GM03348 (cell line): Measurements from ENCODE around the gene ALDH7A1.
A peak's percentile ranks its signal among the peaks of the same experiment; 100 is the strongest.

Experiments used
- DNase-seq: peaks from one replicate; pipeline ENCODE4 v3.0.0; 2012; ENCODE audit warnings: low spot score

Gene ALDH7A1

DNA sequence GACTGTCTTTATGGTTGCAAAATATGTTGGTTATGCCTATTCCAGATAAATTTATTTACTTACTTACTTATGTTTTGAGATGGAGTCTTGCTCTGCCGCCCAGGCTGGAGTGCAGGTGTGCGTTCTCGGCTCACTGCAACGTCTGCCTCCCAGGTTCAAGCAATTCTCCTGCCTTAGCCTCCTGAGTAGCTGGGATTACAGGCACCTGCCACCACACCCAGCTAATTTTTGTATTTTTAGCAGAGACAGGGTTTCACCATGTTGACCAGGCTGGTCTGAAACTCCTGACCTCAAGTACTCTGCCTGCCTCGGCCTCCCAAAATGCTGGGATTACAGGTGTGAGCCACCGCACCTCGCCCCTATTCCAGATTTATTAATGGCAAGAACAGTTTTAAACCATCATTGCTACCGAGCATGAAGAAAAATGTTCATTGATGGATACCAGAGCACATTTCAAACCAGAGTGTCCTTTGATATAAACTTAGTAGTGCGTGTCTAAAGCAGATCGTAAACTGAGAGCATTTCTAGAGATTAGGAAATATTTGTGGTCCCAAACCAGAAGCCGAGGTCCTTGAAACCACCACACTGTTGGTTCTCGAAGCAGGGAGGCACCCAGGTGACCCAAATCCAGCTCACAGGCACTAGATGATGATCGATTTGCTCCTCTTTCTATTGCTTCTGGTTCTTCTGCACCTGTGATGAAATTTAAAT, 86.6 kb downstream of the ALDH7A1 start:
- no peak for DNase-seq

DNA sequence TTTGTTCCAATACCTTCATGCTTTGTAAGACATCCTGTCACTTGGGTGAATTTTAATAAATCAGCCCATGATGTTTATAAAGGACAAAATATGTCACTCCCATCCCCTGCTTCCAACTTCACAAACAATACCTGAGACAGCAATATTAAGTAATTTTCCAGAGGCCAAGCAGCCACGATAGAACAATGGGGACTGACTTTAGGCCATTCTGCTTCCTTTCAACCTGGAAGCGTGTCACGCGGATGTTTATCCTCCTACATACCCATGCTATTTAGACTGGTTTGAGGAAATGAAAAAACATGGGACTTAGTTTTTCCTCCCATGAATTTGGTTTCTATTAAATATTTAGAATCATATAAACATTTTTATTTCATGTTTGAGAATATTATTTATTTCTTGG, 88.9 kb downstream of the ALDH7A1 start:
- no peak for DNase-seq

DNA sequence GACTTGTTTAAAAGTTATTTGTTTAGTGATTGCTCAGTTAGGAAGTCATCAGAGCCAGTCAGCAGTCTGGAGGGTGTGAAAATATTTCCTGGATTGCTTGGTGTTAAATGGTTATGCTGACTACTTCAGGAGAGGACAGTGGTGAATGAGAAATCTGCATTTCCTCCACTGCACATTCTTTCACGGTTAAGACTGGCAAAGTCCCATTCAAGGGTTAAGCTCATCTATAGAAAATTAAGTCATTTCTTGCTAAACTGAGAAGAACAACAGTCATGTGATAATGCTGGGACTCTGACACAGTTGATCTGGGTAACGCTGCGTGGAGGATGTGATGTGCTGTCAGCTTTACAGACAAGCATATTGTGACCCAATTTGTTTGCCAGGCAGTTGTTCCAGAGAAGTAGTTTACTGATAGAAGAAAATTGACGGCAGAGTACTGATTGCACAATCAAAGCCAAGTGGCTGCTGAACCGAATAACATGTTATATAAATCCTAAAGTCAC, 91.4 kb downstream of the ALDH7A1 start:
- peak; percentile 43 for DNase-seq

DNA sequence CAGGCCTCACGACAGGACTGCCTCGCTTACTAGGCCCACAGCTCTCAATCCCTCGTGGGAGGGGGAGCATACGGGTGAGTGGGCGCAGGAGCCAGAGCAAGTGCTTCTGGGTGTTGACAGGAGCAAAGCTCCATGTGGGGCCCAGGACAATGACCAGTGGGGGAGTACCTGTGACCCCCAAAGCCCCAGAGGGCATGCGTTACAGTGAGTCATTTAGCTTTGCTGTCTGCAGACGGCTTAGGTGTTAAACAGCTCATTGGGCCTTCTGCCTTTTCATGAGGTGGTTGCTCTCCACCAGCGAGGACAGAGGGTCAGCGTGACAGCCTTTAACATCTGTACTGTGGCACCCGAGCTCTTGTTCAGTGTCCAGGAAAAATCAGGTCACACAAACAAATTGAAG, 93.6 kb downstream of the ALDH7A1 start:
- no peak for DNase-seq

DNA sequence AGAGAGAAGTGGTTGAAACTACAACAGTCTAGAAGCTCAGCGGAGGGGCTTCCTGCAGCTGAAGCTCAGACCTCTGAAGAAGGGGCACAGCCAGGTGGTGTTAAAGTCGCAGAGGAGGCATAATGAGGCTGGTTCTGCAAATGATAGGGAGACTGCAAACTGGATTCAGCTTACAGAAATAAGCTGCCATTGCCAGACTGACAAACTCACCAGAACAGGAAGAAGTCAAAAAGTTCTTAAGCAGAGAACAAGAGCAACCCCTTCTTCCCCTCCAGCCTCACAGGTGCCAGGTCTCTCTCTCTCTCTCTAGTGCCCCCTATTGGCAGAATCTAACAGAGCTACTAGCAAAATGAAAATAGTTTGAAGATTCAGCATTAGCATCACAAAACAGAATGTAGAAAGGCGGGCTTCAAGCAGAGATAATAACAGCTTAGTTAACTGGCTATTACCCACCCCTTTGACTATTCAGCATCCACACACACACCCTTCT, 95.1 kb downstream of the ALDH7A1 start:
- peak; percentile 27 for DNase-seq

DNA sequence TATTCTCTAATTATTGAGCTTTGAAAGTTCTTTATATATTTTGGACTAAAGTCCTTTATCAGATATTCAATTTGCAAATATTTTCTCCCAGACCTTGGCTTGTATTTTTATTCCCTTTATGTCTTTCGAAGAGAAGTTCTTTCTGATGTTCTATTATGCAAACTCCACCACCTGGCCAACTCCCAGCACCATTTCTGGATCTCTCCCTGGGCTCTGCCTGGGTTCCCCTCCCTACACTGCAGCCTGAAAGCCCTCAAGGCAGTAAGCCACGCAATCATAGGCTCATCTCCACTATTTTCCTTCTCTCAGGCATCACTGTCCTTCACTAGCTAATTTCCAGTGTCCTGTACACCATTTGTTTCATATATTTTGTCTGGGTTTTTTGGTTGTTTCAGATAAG, 95.7 kb downstream of the ALDH7A1 start:
- DNase-seq, result no peak

DNA sequence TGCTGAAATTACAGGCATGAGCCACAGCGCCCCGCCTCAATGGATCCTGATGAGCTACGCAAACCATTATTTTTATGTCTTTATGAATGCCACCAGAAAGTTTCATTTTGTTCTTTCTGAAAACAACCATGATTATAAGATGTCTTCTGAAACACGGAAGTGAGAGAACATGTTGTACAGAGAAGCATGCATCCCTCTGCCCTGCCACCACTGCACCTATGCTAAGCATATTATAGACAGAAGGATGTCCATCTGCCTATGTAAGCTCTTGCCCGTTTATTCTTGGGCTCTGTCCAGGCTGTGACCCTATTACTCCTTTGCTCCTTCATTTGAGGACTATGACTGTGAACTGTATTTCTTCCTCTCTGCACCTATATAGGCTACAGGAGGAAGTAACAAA, 97.5 kb downstream of the ALDH7A1 start:
- DNase-seq, result no peak

DNA sequence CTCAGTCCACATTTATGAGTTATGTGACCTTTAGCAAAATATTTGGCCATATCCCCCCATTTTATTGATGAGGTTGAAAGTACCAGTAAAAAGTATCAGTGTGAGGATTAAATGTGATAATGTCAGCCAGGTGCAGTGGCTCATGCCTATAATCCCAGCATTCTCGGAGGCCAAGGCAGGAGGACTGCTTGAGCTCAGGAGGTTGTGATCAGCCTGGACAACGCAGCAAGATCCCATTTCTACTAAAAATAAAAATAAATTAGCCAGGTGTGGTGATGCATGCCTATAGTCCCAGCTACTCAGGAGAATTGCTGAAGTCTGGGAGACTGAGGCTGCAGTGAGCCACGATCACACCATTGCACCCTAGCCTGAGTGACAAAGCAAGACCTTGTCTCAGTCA, 100.6 kb downstream of the ALDH7A1 start:
- DNase-seq, result no peak

DNA sequence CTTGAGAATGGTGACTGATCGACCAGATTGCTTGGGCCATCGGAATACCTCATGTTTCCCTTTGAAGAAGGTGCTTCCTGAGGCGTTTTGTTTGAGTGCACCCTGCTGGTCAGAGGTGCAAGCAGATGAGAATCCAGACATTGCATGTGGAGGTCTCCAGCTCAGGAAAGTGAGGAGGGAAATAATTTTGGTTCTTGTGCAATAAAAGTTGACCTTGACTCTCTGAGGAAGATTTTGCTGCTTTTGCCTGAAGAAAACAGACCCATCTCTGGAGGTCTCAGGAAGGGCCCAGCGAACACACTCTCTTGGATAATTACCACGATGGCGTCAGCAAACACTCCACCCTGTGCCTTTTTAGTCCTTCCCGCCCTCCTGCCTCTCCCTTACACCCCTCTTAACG, 102.1 kb downstream of the ALDH7A1 start:
- no peak for DNase-seq

DNA sequence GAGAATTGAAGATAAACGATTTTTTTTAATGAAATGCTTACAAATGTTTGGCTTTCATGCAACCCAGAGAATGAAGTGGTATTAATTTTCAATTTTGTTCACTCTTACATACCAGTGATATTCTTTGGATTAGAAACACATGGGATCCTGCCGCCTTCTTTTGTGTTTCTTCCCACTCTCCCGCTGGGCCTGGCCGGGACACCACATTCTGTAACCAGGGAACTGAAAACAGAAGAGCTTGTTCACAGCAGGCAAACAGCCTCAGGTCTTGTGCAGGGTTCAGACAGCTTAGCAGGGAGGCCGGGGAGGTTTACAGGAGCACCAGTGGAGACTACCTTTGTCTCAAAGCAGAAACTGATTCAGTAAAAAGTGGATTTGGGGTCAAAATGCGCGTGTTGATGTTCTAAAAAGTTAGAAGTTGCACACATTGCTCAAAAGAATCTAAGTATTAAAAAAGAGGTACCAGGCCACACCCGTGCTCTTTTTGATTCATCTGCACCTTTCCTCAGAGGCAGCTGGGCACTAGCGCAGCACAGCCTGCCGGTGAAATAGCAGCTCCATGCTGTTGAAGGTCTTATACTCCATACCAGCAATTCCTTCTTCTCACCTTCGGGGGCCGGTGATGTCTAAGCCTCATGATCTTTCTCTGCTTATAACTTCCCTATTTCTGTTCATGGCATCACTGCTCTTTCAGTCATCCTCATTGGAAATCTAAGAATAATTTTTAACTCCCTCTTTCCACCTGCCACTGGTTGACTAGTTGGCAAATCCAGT, 104.7 kb downstream of the ALDH7A1 start:
- DNase-seq, result peak; percentile 73

DNA sequence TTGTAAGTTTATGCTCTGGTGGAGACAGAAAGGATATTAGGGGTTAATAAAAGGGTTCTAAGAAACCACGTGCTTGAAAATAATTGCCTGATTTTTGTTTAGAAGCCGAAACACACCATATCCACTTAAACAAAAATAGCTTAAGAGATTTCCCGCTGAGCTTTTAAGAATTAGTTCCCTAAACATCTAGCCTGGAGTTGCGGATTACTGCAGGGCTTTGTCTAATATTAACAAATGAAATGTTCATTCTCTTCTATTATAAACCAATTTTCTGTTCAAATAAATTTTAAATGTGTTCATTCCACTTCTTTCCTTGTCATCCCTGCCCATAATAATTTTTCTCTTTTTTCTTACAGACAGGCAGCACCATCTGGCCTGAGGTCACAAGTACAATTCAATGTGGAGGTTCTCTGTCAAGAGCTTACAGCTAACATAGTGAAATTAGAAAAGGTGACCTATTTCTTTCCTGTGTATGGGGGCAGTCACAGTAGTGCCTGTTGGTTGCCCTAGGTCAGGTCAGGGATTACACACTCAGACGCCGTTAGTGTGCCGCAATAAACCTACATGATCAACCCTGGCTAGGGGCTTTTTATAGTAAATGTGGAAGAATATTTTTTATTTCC, 106.5 kb downstream of the ALDH7A1 start:
- no peak for DNase-seq

DNA sequence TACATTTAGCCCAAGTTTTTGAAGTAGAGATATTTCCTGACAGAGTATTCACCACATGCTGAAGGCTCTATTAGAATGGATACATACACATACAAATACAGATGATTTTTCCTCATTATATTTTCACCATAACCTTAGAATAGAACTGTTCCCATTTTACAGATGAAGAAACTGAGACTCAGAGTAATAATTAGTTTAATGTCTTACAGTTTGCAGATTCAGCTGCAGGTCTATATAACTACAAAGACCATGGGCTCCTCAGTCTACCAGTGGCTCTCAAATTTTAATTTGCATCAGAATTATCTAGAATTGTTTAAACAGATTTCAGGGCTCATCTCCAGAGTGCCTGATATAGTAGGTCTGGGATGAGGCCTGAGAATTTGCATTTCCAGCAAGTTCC, 107.4 kb downstream of the ALDH7A1 start:
- no peak for DNase-seq

DNA sequence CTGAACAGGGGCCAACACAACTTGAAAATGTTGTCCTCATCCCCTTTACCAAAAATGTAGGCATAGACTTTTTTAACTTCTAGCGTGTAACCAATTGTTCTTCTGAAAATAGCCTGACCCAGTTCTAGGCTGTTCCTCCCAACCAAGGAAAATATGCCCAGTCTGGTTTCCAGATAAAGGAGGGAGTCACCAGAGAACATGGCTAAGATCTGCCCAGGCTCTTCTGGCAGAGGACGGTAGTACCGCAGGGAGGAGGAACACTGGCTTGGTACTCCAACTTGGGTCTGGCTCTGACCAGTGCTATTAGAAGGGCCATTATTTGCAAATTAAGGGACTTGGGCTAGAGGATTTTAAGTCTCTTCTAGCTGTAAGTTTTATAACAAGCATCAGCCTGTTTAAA, 108.7 kb downstream of the ALDH7A1 start:
- DNase-seq, result no peak

DNA sequence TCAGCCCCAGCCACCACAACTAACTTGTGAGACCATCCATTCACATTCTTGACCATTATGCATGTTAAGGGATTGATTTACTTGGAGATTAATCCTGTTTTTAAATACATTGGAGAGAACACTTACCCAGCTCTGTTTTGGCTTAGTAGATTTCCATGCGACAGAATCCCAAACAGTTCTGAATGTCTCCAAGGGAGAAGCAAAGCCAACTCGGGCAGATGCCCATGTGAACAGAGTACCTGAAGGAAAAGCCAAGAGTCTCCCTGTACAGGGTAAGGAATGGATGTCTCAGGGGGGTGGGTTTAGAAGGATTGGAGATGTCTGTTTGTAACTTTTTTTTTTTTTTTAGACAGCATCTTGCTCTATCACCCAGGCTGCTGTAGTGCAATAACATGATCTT, 110.8 kb downstream of the ALDH7A1 start:
- no peak for DNase-seq

DNA sequence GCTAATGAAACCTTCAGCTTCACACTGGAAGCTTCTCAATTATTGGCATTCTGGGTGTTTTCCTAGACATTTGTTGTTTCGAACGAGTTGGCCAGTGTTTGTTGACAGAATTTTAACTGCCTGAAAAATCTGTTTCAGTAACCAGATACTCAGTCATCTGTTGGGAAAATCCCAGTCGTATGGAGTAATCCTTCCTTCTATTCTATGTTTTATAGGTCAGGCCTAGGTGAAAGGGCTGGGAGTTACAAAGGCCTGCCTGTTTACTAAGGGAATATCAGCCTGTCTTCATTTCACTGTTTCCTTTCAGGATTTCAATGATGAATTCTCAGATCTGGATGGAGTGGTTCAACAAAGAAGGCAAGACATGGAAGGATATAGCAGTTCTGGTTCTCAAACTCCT, 111.9 kb downstream of the ALDH7A1 start:
- no peak for DNase-seq

DNA sequence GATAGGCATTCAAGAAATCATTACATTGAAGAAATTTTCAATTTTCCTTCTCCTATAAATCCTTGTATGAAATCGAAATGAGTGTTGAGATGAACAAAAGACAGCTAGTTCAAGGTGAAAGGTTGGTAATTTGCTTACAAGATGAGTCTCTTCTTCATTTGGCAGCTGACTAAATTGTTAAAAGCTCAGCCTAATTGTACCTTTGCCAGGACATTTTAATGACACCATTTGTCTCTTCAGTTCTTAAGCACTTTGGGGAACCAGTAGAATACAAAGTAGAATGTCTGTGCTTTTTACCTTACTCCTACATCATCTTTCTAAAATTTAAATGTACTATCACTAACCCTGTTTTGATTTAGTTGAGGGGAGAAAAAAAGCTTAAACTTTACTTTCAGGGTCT, 112.4 kb downstream of the ALDH7A1 start:
- no peak for DNase-seq

DNA sequence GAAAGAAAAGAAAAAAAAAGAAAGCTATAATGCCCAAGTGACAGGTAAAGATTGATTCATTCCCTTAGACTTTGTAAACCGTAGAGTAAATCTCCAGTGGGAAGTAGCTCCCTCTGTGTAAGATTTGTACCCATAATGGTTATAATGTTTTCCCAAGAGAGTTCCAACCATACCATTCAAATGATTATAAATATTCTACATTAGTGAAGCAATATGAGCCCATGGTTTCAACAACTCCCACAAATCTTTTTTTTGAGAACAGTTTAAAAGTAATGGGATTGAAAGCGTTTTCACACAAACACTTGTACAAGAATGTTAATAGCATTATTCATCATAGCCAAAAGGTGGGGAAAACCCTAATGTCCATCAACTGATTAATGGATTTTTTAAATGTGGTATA, 113.8 kb downstream of the ALDH7A1 start:
- no peak for DNase-seq
